Vagina (tissue), 2 donors: Measurements from ENCODE around the gene SPATA6.

ENCODE experiments used
- POLR2A ChIP-seq, 2 donors: fragments of 450-650 bp; IDR thresholded peaks; one replicate each; pipeline ENCODE4 v1.6.1; 2017; ENCODE audit warnings: antibody characterized with exemption in 2 of 2, mild to moderate bottlenecking in 2 of 2, moderate library complexity in 2 of 2
- POLR2AphosphoS5 ChIP-seq, 2 donors: sonication (generic); formaldehyde crosslinking; IDR thresholded peaks; one replicate each; pipeline ENCODE4 v1.9.0; 2017; ENCODE audit warnings: antibody characterized with exemption in 2 of 2, mild to moderate bottlenecking in 2 of 2, low read depth in 1 of 2; ENCODE audit not compliant: insufficient read depth in 1 of 2
- TF ChIP-seq, protein P1 (sequence below), 3 experiments: fragments of 450-650 bp in 2 of 3; fragments of 200-600 bp in 1 of 3; sonication (generic) in 1 of 3; IDR thresholded peaks; one replicate each; pipeline ENCODE4 v1.5.1; 2017 to 2019; ENCODE audit warnings: antibody characterized with exemption in 3 of 3, mild to moderate bottlenecking in 2 of 3, moderate library complexity in 2 of 3

DNA sequence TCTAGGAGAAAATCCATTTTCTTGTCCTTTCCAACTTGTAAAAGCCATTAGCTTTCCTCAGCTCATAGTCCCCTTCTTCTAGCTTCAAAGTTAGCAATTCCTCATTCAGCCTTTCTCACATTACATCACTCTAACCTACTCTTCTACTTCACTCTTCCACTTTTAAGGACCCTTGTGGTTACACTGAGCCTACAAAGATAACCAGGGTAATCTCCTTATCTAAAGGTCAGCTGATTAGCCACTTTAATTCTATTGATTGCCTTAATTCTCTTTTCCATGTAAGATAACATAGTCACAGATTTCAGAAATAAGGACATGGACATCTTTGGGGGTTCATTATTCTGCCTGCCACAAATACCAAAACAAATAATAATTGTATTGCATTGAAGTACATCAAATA, 8.5 kb upstream of the SPATA6 start:
- TF ChIP-seq, protein P1, sequence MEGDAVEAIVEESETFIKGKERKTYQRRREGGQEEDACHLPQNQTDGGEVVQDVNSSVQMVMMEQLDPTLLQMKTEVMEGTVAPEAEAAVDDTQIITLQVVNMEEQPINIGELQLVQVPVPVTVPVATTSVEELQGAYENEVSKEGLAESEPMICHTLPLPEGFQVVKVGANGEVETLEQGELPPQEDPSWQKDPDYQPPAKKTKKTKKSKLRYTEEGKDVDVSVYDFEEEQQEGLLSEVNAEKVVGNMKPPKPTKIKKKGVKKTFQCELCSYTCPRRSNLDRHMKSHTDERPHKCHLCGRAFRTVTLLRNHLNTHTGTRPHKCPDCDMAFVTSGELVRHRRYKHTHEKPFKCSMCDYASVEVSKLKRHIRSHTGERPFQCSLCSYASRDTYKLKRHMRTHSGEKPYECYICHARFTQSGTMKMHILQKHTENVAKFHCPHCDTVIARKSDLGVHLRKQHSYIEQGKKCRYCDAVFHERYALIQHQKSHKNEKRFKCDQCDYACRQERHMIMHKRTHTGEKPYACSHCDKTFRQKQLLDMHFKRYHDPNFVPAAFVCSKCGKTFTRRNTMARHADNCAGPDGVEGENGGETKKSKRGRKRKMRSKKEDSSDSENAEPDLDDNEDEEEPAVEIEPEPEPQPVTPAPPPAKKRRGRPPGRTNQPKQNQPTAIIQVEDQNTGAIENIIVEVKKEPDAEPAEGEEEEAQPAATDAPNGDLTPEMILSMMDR (IDR thresholded peaks at IDR 0.05), result no peak
- no peak for TF ChIP-seq POLR2AphosphoS5 (IDR thresholded peaks at IDR 0.05; ENCODE audit: insufficient read depth in 1 of 2, low read depth in 1 of 2)
- TF ChIP-seq POLR2A (IDR thresholded peaks at IDR 0.05), result no peak
